Chondrocyte (in vitro differentiated cells): ENCODE data around the gene RECK. TPM values are rescaled to one million over a fixed set of nuclear protein-coding genes. Genes with fewer than 3 reads are reported as not detected.
A peak's percentile ranks its signal among the peaks of the same experiment; 100 is the strongest.
"Not testable (repeated sequence)": the region's sequence is repeated elsewhere in the genome, so short reads cannot be mapped to it uniquely, and the experiment has no call there.

Source experiments
- DNase-seq: peaks from one replicate; pipeline ENCODE4 v3.0.0; 2021; ENCODE audit warnings: mixed read lengths, low spot score
- H3K27ac Mint-ChIP-seq: one replicate; pipeline ENCODE4 v1.8.0; 2021; ENCODE audit warnings: mild to moderate bottlenecking, moderate library complexity, mixed read lengths; ENCODE audit not compliant: unreplicated experiment
- H3K27me3 Mint-ChIP-seq: 2 replicates; pipeline ENCODE4 v1.8.0; 2021; ENCODE audit warnings: low read depth, mixed read lengths
- H3K36me3 Mint-ChIP-seq: 2 replicates; pipeline ENCODE4 v1.8.0; 2021; ENCODE audit warnings: low read depth, mixed read lengths
- H3K4me1 Mint-ChIP-seq: 2 replicates; pipeline ENCODE4 v1.8.0; 2021; ENCODE audit warnings: low read depth, mild to moderate bottlenecking, mixed read lengths
- H3K4me3 Mint-ChIP-seq: one replicate; pipeline ENCODE4 v1.8.0; 2021; ENCODE audit warnings: mild to moderate bottlenecking, moderate library complexity, mixed read lengths; ENCODE audit not compliant: unreplicated experiment
- H3K9me3 Mint-ChIP-seq: 2 replicates; pipeline ENCODE4 v1.8.0; 2021; ENCODE audit warnings: low read depth, mixed read lengths
- total RNA-seq: library from RNA; stranded (reverse); gene quantifications from 3 replicates; pipeline ENCODE4 v1.2.1, GENCODE V29; 2021
- TF ChIP-seq, protein P1 (sequence below): fragments of 200-600 bp; sonication (generic); IDR thresholded peaks from 2 replicates; pipeline ENCODE4 v1.5.0; 2021; ENCODE audit warnings: antibody characterized with exemption, mild to moderate bottlenecking, moderate library complexity

RECK gene
- total RNA-seq, 1 donor from 2014 or later = 33.5 TPM

DNA sequence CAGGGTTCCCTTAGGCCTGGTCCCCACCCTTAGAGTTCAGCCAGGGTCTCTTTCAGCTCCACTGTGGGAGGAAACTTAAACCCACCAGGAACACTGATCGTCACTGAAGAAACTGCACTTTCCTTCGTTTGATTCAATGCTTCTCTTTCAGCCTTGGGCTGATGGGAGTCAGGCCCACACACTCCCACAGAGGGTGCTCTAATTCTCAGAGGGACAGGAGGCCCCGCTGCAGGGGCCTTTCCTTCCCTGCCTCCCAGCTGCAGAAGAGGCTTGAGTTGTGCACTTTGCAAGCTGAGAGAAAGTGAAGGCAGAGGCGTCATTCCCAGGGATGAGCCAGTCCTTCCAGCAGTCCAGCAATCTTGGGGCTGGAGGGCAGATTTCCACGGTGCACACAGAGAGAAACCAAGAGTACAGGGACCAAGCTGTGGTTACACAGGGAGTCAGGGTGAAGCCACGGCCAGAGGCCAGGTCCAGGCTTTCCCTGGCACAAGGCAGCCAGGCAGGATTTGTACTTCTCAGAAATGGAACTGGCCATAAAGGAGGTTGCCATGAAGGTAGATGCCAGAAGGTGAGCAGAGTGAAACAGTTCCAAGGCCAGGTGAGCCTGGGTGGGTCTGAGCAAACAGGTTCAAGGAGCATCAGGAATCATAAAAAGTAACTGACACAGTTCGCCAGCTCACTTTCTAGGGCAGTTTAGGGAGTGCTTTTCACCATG, 89.5 kb downstream of the RECK start:
- no peak overlapping the region for H3K27ac Mint-ChIP-seq
- peaks cover 23% of the 10 kb centered on the region for H3K36me3 Mint-ChIP-seq
- no peaks in the 10 kb centered on the region for H3K4me1 Mint-ChIP-seq
- H3K27me3 Mint-ChIP-seq = no peaks in the 10 kb centered on the region
- H3K4me3 Mint-ChIP-seq = no peak overlapping the region
- H3K9me3 Mint-ChIP-seq = no peaks in the 10 kb centered on the region
- DNase-seq = no peak
- TF ChIP-seq, protein P1, sequence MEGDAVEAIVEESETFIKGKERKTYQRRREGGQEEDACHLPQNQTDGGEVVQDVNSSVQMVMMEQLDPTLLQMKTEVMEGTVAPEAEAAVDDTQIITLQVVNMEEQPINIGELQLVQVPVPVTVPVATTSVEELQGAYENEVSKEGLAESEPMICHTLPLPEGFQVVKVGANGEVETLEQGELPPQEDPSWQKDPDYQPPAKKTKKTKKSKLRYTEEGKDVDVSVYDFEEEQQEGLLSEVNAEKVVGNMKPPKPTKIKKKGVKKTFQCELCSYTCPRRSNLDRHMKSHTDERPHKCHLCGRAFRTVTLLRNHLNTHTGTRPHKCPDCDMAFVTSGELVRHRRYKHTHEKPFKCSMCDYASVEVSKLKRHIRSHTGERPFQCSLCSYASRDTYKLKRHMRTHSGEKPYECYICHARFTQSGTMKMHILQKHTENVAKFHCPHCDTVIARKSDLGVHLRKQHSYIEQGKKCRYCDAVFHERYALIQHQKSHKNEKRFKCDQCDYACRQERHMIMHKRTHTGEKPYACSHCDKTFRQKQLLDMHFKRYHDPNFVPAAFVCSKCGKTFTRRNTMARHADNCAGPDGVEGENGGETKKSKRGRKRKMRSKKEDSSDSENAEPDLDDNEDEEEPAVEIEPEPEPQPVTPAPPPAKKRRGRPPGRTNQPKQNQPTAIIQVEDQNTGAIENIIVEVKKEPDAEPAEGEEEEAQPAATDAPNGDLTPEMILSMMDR = no peak

DNA sequence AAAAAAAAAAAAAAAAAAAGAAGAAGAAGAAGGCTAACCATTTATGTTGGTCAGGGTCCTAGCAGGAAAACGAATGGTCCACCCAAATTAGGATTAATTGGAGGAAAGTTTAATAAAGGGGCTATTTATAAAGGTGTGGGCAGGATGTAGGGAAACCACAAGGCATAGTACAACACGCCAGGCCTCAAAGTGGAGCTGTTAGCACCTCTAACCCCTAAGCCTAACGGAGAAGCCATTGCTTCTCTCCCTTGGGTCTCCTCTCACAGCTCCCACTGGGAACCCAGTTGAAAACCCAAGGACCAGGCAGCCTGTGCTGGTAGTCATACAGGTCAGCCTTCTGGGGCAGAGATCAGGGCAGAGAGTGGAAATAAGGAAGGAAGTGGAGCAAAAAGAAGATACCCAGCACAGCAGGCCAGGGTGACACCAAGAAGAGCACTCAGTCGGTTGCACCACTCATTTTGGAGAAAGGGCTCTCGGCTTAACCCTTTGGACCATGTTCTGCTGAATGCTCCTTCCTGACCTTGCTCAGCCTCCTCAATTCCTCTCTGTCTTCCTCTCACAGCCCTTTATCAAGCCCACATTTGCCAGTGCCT, 91.0 kb downstream of the RECK start:
- Mint-ChIP-seq H3K36me3 (peaks cover 11% of the 10 kb centered on the region), H3K9me3 (peaks cover 4% of the 10 kb centered on the region), H3K27me3 (no peaks in the 10 kb centered on the region), H3K4me3 (no peak overlapping the region), H3K27ac (no peak overlapping the region), H3K4me1 (peaks cover 9% of the 10 kb centered on the region)
- TF ChIP-seq, protein P1 = no peak
- DNase-seq = no peak

DNA sequence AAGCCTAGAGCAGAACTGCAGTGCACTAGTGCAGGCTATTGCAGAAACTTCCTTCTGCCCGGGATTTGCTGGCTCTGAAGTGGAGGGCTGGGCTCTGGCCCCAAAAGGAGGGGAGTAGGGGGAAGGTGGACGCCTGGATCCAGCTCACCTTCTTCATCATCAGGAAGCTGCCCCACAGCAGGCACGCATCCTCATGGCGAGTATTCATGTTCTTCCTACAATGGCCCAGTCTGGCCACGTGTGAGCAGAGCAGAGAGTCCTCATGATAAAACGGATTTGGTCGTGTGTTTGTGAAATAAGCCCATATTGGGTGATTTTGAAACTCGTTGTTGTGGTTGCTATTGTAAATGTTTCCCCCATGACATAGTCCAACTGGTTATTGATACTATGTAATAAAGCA, 91.6 kb downstream of the RECK start:
- Mint-ChIP-seq H3K4me3 (no peak overlapping the region), H3K4me1 (peaks cover 9% of the 10 kb centered on the region), H3K36me3 (peaks cover 6% of the 10 kb centered on the region), H3K27ac (no peak overlapping the region), H3K27me3 (no peaks in the 10 kb centered on the region), H3K9me3 (peaks cover 4% of the 10 kb centered on the region)
- no peak for DNase-seq
- TF ChIP-seq, protein P1 = no peak

DNA sequence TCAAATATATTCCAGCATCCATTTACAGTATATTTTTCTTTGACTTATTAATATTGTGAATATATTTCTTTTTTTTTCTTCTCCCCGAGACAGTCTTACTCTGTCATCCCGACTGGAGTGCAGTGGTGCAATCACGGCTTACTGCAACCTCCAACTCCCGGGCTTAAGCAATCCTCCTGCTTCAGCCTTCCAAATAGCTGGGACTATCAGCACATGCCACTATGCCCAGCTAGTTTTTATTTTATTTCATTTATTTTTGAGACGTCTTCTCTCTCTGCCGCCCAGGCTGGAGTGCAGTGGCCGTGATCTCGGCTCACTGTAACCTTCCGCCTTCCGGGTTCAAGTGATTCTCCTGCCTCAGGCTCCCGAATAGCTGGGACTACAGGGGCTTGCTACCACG, 92.4 kb downstream of the RECK start:
- Mint-ChIP-seq H3K4me1 (peaks cover 9% of the 10 kb centered on the region), H3K27ac (no peak overlapping the region), H3K4me3 (no peak overlapping the region), H3K9me3 (peaks cover 4% of the 10 kb centered on the region), H3K36me3 (peaks cover 6% of the 10 kb centered on the region), H3K27me3 (no peaks in the 10 kb centered on the region)
- TF ChIP-seq, protein P1 = no peak
- no peak for DNase-seq

DNA sequence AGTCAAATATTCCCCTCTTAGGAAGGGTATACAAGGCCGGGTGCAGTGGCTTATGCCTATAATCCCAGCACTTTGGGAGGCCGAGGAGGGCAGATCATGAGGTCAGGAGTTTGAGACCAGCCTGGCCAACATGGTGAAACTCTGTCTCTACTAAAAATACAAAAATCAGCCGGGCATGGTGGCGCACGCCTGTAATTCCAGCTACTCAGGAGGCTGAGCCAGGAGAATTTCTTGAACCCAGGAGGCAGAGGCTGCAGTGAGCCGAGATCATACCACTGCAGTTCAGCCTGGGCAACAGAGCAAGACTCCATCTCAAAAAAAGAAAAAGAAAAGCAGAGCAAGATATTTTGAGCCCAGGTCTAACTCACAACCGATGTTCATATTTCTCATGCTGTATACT, 95.0 kb downstream of the RECK start:
- H3K27me3 Mint-ChIP-seq, H3K36me3 Mint-ChIP-seq, H3K4me3 Mint-ChIP-seq, H3K9me3 Mint-ChIP-seq, DNase-seq: not testable (repeated sequence)
- Mint-ChIP-seq H3K27ac (peak overlapping the region; percentile 88), H3K4me1 (peaks cover 17% of the 10 kb centered on the region)

DNA sequence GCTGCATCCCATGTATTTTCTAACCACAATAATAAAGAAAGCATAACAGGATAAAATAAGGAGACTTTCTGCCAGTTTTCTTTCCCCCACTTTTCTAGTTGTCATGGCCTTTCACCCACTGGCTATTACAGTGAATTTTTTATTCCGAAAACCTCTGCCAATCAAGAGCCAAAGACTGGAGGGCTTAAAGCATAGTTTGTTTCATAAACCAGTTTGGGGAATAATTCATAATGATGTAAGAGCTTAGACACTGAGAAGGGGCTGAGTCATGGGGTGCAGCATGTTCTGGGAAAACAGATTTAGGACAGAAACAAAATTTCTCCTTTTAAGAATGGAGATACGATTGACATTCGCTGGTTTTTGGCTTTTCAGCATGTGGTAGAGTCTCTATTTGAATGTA, 95.4 kb downstream of the RECK start:
- H3K27me3 Mint-ChIP-seq = no peaks in the 10 kb centered on the region
- H3K9me3 Mint-ChIP-seq = peaks cover 4% of the 10 kb centered on the region
- H3K36me3 Mint-ChIP-seq = no peaks in the 10 kb centered on the region
- DNase-seq = no peak
- peak overlapping the region; percentile 88 for H3K27ac Mint-ChIP-seq
- TF ChIP-seq, protein P1 = no peak
- H3K4me3 Mint-ChIP-seq = no peak overlapping the region
- peaks cover 17% of the 10 kb centered on the region for H3K4me1 Mint-ChIP-seq
